GM13976 (cell line): ENCODE data around the gene FBXW11.

Source experiments
- DNase-seq: peaks from one replicate; pipeline ENCODE4 v3.0.0; 2012; ENCODE audit warnings: low spot score
- in situ Hi-C: fragments of 300-500 bp; cut with MboI; formaldehyde crosslinking; loops from one replicate; pipeline ENCODE4 v1.12.0; 2022; ENCODE audit warnings: low sequenced_read_pairs, mixed read lengths, inconsistent platforms; ENCODE audit not compliant: unreplicated experiment
- TF ChIP-seq, protein P1 (sequence below): IDR thresholded peaks from 2 replicates; pipeline ENCODE4 v1.5.1; 2012; ENCODE audit warnings: borderline replicate concordance, mild to moderate bottlenecking; ENCODE audit not compliant: insufficient read depth; ENCODE audit errors: extremely low read depth, missing control alignments, control extremely low read depth

The FBXW11 gene

GRCh38 chr5:171840066-171840465, 166.4 kb downstream of the FBXW11 start:
- in situ Hi-C loops, result no loop called here
- no peak for DNase-seq
- TF ChIP-seq, protein P1, sequence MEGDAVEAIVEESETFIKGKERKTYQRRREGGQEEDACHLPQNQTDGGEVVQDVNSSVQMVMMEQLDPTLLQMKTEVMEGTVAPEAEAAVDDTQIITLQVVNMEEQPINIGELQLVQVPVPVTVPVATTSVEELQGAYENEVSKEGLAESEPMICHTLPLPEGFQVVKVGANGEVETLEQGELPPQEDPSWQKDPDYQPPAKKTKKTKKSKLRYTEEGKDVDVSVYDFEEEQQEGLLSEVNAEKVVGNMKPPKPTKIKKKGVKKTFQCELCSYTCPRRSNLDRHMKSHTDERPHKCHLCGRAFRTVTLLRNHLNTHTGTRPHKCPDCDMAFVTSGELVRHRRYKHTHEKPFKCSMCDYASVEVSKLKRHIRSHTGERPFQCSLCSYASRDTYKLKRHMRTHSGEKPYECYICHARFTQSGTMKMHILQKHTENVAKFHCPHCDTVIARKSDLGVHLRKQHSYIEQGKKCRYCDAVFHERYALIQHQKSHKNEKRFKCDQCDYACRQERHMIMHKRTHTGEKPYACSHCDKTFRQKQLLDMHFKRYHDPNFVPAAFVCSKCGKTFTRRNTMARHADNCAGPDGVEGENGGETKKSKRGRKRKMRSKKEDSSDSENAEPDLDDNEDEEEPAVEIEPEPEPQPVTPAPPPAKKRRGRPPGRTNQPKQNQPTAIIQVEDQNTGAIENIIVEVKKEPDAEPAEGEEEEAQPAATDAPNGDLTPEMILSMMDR, result no peak

- DNase-seq, result no peak
- in situ Hi-C loops, result no loop called here
- TF ChIP-seq, protein P1, result no peak
Observed at GRCh38 chr5:171839112-171839511, 167.3 kb downstream of the FBXW11 start.

DNA sequence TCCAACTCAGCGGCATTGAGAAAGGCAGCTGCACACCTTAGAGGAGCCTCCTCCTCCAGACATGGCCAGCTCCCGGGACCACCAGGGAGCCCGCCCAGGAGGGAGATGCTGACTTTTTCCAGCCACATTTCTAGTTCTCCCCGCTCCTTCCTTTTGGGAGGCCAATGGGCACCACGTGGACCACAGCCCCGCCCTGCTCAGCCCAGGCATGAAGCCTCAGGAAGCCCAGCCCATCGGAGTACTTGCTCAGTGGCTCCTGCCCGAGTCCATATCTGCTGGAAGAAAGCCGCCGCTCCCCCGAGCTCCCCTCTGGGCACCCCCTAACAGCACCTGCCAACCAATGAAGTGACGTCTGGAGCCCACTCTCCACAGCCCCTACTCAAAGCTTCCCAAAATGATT, 168.4 kb downstream of the FBXW11 start:
- DNase-seq, result no peak
- TF ChIP-seq, protein P1, result no peak
- in situ Hi-C loops, result no loop called here

- TF ChIP-seq, protein P1, result no peak
- no peak for DNase-seq
- in situ Hi-C loops, result no loop called here
Observed at GRCh38 chr5:171837522-171837921, 168.9 kb downstream of the FBXW11 start.

DNA sequence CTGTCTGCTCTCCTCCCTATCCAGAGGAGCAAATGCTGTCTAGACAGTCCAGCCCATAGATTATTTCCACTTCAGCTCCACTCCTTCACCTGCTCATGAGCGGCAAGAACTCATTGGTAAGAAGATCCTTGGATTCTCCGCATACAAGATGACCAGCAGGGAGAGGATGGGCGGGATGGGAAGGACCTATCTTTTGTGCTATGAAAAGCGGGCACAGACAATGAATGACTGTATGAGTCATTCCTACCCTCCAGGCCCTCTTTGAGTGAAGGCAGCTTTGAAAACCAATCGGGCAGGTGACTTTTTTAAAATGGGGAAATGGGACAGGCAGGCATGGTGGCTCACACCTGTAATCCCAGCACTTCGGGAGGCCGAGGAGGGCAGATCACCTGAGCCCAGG, 171.4 kb downstream of the FBXW11 start:
- TF ChIP-seq, protein P1, result no peak
- no peak for DNase-seq
- in situ Hi-C loops, result no loop called here

- TF ChIP-seq, protein P1, result no peak
- DNase-seq, result no peak
- in situ Hi-C loops, result no loop called here
Observed at GRCh38 chr5:171834461-171834860, 172.0 kb downstream of the FBXW11 start.

GRCh38 chr5:171832775-171833174, 173.7 kb downstream of the FBXW11 start:
- in situ Hi-C loops, result no loop called here
- TF ChIP-seq, protein P1, result no peak
- no peak for DNase-seq
